ENCODE measurements around the gene CDIPT.
"Not testable (repeated sequence)": the region's sequence is repeated elsewhere in the genome, so short reads cannot be mapped to it uniquely, and the experiment has no call there.

CDIPT gene

GRCh38 chr16:29857133-29857760 lies 5.8 kb downstream of the CDIPT start:
- DNase-seq = no peak

- DNase-seq = no peak
Observed at GRCh38 chr16:29854520-29855100, 8.4 kb downstream of the CDIPT start.

GRCh38 chr16:29852654-29853053 lies 10.4 kb downstream of the CDIPT start:
- DNase-seq = no peak

GRCh38 chr16:29850998-29851397 lies 12.0 kb downstream of the CDIPT start:
- DNase-seq = no peak

GRCh38 chr16:29849505-29849904 lies 13.5 kb downstream of the CDIPT start:
- no peak for DNase-seq

GRCh38 chr16:29848420-29849297 lies 14.4 kb downstream of the CDIPT start:
- no peak for DNase-seq

- no peak for DNase-seq
Observed at GRCh38 chr16:29845656-29846055, 17.4 kb downstream of the CDIPT start.

GRCh38 chr16:29844575-29845331 lies 18.3 kb downstream of the CDIPT start:
- no peak for DNase-seq

GRCh38 chr16:29843931-29844330 lies 19.1 kb downstream of the CDIPT start:
- no peak for DNase-seq

- DNase-seq = no peak
Observed at GRCh38 chr16:29842732-29843346, 20.2 kb downstream of the CDIPT start.

- DNase-seq = no peak
Observed at GRCh38 chr16:29841631-29842030, 21.4 kb downstream of the CDIPT start.

- no peak for DNase-seq
Observed at GRCh38 chr16:29840240-29840639, 22.8 kb downstream of the CDIPT start.

- no peak for DNase-seq
Observed at GRCh38 chr16:29839822-29840221, 23.2 kb downstream of the CDIPT start.

GRCh38 chr16:29837841-29838240 lies 25.2 kb downstream of the CDIPT start:
- DNase-seq = no peak

- DNase-seq = no peak
Observed at GRCh38 chr16:29836623-29837022, 26.4 kb downstream of the CDIPT start.

GRCh38 chr16:29835926-29836325 lies 27.1 kb downstream of the CDIPT start:
- DNase-seq = no peak

GRCh38 chr16:29834079-29834478 lies 28.9 kb downstream of the CDIPT start:
- DNase-seq = no peak

GRCh38 chr16:29833219-29833618 lies 29.8 kb downstream of the CDIPT start:
- DNase-seq = not testable (repeated sequence)

GRCh38 chr16:29831490-29831889 lies 31.5 kb downstream of the CDIPT start:
- no peak for DNase-seq

- no peak for DNase-seq
Observed at GRCh38 chr16:29830774-29831173, 32.3 kb downstream of the CDIPT start.

- DNase-seq = no peak
Observed at GRCh38 chr16:29826342-29826695, 36.7 kb downstream of the CDIPT start.

GRCh38 chr16:29825145-29826044 lies 37.6 kb downstream of the CDIPT start:
- DNase-seq = no peak
